ENCODE results near the gene OR5K2.

The OR5K2 gene
- long read RNA-seq = 0 reads

DNA sequence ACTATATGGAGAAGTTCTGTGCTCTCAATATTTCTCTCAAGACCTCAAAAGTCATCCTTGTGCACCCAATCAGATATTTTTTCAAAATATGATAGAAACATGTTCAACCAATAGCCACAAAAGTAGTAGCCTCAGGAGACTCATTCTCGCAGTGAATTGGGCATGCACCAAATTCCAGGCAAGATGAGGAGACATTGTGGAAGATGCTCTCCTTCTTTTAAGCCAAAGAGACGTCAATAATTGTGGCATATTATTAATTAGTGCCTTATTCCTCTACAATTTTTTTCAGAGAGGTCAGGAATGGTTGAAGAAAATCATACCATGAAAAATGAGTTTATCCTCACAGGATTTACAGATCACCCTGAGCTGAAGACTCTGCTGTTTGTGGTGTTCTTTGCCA, at the start of gene OR5K2:
Gene OR5K2 (plus strand): TSS at position 301 of the 400 bp plus-strand sequence. CDS start 0 bp downstream, at position 301.
- H3K4me3 ChIP-seq (replicated peaks; ENCODE audit: insufficient read depth, low read length) = no peak within 1 kb of the TSS
- no peak for DNase-seq (ENCODE audit: low read depth in 1 of 2, low spot score in 1 of 2)

DNA sequence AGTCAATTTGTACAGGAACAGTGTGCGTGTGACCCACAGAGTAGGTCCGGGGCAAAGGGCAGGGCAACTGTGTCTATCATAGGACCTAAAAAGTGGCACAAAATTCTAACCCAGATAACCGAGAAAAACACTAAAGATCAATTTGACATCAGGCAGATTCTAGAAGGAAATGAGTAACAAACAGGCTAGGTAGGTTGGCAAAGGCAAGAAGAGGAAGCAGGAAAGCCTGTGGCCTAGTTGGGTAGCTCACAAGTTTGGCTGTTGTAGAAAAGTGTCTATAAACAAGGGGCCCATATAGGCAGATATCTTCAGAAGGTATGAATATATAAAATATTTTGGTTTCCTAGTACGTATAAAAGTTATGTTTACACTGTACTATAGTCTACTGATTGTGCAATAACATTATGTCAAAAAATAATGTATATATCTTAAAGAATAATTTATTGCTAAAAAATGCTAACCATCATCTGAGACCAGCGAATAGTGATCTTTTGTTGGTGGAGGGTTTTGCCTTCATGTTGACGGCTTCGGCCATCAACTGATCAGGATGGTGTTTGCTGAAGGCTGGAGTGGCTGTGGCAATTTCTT, 47.8 kb upstream of the OR5K2 start:
- Histone ChIP-seq H3K27me3 (ENCODE audit: insufficient read depth, poor library complexity, severe bottlenecking) (no peaks in the 10 kb centered on the region), H3K27ac (replicated peaks) (no peak overlapping the region), H3K4me3 (replicated peaks; ENCODE audit: insufficient read depth, low read length) (no peak overlapping the region)
- DNase-seq (ENCODE audit: low read depth in 1 of 2, low spot score in 1 of 2) = no peak
- TF ChIP-seq, protein P1, sequence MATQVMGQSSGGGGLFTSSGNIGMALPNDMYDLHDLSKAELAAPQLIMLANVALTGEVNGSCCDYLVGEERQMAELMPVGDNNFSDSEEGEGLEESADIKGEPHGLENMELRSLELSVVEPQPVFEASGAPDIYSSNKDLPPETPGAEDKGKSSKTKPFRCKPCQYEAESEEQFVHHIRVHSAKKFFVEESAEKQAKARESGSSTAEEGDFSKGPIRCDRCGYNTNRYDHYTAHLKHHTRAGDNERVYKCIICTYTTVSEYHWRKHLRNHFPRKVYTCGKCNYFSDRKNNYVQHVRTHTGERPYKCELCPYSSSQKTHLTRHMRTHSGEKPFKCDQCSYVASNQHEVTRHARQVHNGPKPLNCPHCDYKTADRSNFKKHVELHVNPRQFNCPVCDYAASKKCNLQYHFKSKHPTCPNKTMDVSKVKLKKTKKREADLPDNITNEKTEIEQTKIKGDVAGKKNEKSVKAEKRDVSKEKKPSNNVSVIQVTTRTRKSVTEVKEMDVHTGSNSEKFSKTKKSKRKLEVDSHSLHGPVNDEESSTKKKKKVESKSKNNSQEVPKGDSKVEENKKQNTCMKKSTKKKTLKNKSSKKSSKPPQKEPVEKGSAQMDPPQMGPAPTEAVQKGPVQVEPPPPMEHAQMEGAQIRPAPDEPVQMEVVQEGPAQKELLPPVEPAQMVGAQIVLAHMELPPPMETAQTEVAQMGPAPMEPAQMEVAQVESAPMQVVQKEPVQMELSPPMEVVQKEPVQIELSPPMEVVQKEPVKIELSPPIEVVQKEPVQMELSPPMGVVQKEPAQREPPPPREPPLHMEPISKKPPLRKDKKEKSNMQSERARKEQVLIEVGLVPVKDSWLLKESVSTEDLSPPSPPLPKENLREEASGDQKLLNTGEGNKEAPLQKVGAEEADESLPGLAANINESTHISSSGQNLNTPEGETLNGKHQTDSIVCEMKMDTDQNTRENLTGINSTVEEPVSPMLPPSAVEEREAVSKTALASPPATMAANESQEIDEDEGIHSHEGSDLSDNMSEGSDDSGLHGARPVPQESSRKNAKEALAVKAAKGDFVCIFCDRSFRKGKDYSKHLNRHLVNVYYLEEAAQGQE (IDR thresholded peaks at IDR 0.05; ENCODE audit: insufficient replicate concordance, low read depth) = no peak
- TF ChIP-seq POLR2AphosphoS5 (IDR thresholded peaks at IDR 0.05; ENCODE audit: low read depth) = no peak
- TF ChIP-seq, protein P2, sequence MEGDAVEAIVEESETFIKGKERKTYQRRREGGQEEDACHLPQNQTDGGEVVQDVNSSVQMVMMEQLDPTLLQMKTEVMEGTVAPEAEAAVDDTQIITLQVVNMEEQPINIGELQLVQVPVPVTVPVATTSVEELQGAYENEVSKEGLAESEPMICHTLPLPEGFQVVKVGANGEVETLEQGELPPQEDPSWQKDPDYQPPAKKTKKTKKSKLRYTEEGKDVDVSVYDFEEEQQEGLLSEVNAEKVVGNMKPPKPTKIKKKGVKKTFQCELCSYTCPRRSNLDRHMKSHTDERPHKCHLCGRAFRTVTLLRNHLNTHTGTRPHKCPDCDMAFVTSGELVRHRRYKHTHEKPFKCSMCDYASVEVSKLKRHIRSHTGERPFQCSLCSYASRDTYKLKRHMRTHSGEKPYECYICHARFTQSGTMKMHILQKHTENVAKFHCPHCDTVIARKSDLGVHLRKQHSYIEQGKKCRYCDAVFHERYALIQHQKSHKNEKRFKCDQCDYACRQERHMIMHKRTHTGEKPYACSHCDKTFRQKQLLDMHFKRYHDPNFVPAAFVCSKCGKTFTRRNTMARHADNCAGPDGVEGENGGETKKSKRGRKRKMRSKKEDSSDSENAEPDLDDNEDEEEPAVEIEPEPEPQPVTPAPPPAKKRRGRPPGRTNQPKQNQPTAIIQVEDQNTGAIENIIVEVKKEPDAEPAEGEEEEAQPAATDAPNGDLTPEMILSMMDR (IDR thresholded peaks at IDR 0.05; ENCODE audit: insufficient read depth, low read length) = no peak
- no peak; the same call in 1 of the 2 replicates for TF ChIP-seq SPI1 (IDR thresholded peaks at IDR 0.05; ENCODE audit: borderline replicate concordance, low read depth)
- no peak for TF ChIP-seq GABPA (IDR thresholded peaks at IDR 0.05; ENCODE audit: low read depth)

More for the DNA sequence above, at the start of gene OR5K2:
- no peaks in the 10 kb centered on the region for H3K27me3 ChIP-seq (ENCODE audit: insufficient read depth, poor library complexity, severe bottlenecking)
- H3K27ac ChIP-seq (replicated peaks) = no peak within 1 kb of the TSS
- TF ChIP-seq, protein P1 (IDR thresholded peaks at IDR 0.05; ENCODE audit: insufficient replicate concordance, low read depth) = no peak
- TF ChIP-seq POLR2AphosphoS5 (IDR thresholded peaks at IDR 0.05; ENCODE audit: low read depth) (no peak), SPI1 (IDR thresholded peaks at IDR 0.05; ENCODE audit: borderline replicate concordance, low read depth) (no peak), GABPA (IDR thresholded peaks at IDR 0.05; ENCODE audit: low read depth) (no peak)
- TF ChIP-seq, protein P2 (IDR thresholded peaks at IDR 0.05; ENCODE audit: insufficient read depth, low read length) = no peak

DNA sequence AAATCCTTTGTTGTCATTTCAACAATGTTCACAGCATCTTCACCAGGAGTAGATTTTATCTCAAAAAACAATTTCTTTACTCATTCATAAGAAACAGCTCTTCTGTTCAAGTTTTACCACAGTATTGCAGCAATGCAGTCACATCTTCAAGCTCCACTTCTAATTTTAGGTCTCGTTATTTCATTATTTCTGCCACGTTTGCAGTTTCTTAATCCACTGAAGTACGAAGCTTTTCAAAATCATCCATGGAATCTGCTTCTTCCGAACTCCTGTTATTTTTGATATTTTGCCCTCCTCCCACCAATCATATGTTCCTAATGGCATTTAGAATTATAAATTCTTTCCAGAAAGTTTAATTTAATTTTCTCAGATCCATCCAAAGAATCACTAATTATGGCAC, 47.1 kb upstream of the OR5K2 start:
- Histone ChIP-seq H3K4me3 (replicated peaks; ENCODE audit: insufficient read depth, low read length) (no peak overlapping the region), H3K27me3 (ENCODE audit: insufficient read depth, poor library complexity, severe bottlenecking) (no peaks in the 10 kb centered on the region), H3K27ac (replicated peaks) (no peak overlapping the region)
- no peak for DNase-seq (ENCODE audit: low read depth in 1 of 2, low spot score in 1 of 2)
- TF ChIP-seq POLR2AphosphoS5 (IDR thresholded peaks at IDR 0.05; ENCODE audit: low read depth) (no peak), GABPA (IDR thresholded peaks at IDR 0.05; ENCODE audit: low read depth) (no peak), SPI1 (IDR thresholded peaks at IDR 0.05; ENCODE audit: borderline replicate concordance, low read depth) (no peak)
- TF ChIP-seq, protein P1 (IDR thresholded peaks at IDR 0.05; ENCODE audit: insufficient replicate concordance, low read depth) = no peak
- TF ChIP-seq, protein P2 (IDR thresholded peaks at IDR 0.05; ENCODE audit: insufficient read depth, low read length) = no peak
